Large intestine (tissue), 3 donors: ENCODE measurements around the gene GPD1L. TPM values are rescaled to one million over a fixed set of nuclear protein-coding genes. Genes with fewer than 3 reads are reported as not detected.
A peak's percentile ranks its signal among the peaks of the same experiment; 100 is the strongest.

Source experiments
- DNase-seq, 2 donors: peaks; one replicate each; pipeline versions ENCODE4 v3.0.0 to v3.0.0-alpha.2; 2013
- H3K27ac ChIP-seq: one replicate; pipeline ENCODE4 v1.5.1; 2013; ENCODE audit warnings: low read length
- H3K27me3 ChIP-seq: 2 replicates; pipeline ENCODE4 v1.6.1; 2013; ENCODE audit warnings: low read length; ENCODE audit not compliant: control insufficient read depth, insufficient read depth
- H3K36me3 ChIP-seq: 2 replicates; pipeline ENCODE4 v1.6.1; 2013; ENCODE audit warnings: low read length; ENCODE audit not compliant: control insufficient read depth, insufficient read depth
- H3K4me1 ChIP-seq: one replicate; pipeline ENCODE4 v1.6.1; 2013; ENCODE audit warnings: low read length; ENCODE audit not compliant: control insufficient read depth, insufficient read depth
- H3K4me3 ChIP-seq: one replicate; pipeline ENCODE4 v1.5.1; 2013; ENCODE audit warnings: low read length
- H3K9me3 ChIP-seq: one replicate; pipeline ENCODE4 v1.6.1; 2013; ENCODE audit warnings: mild to moderate bottlenecking, low read depth, low read length, moderate library complexity; ENCODE audit not compliant: control insufficient read depth
- WGBS: methylation state at CpG from one replicate; pipeline ENCODE4 v1.1.5; 2013; ENCODE audit warnings: low lambda C conversion rate; ENCODE audit not compliant: insufficient coverage; 5-methylcytosine and 5-hydroxymethylcytosine counted together
- polyA plus RNA-seq: library from polyadenylated mRNA; unstranded; fragments of 120-200 nt; gene quantifications from one replicate; pipeline ENCODE4 v1.2.1, GENCODE V29; 2013

Gene GPD1L
- polyA plus RNA-seq, 1 donor: 17.5 TPM

- Histone ChIP-seq H3K4me1 (peaks cover 10% of the 10 kb centered on the region), H3K9me3 (no peaks in the 10 kb centered on the region), H3K27me3 (no peaks in the 10 kb centered on the region), H3K36me3 (no peaks in the 10 kb centered on the region), H3K27ac (no peak overlapping the region), H3K4me3 (no peak overlapping the region)
- no CpG with 5 or more reads among the region's 1 CpG for WGBS
- DNase-seq: no peak
Measured at GRCh38 chr3:32117320-32117719, 10.9 kb downstream of the GPD1L start.

GRCh38 chr3:32118215-32118614 is 11.8 kb downstream of the GPD1L start:
- H3K9me3 ChIP-seq: no peaks in the 10 kb centered on the region
- no peaks in the 10 kb centered on the region for H3K27me3 ChIP-seq
- peaks cover 10% of the 10 kb centered on the region for H3K4me1 ChIP-seq
- H3K36me3 ChIP-seq: no peaks in the 10 kb centered on the region
- no peak overlapping the region for H3K27ac ChIP-seq
- no CpG with 5 or more reads among the region's 2 CpGs for WGBS
- H3K4me3 ChIP-seq: no peak overlapping the region
- DNase-seq: no peak

- no peak overlapping the region for H3K4me3 ChIP-seq
- no peaks in the 10 kb centered on the region for H3K36me3 ChIP-seq
- peaks cover 10% of the 10 kb centered on the region for H3K4me1 ChIP-seq
- H3K9me3 ChIP-seq: no peaks in the 10 kb centered on the region
- H3K27me3 ChIP-seq: no peaks in the 10 kb centered on the region
- DNase-seq: peak; percentile 39 to 67
- peak overlapping the region; percentile 23 for H3K27ac ChIP-seq
- 30% methylated on average over 2 of the region's 4 CpGs for WGBS
Measured at GRCh38 chr3:32120471-32120870, 14.1 kb downstream of the GPD1L start.

GRCh38 chr3:32121137-32121536 is 14.7 kb downstream of the GPD1L start:
- peak overlapping the region; percentile 23 for H3K27ac ChIP-seq
- DNase-seq: no peak
- WGBS: 65% methylated on average over 4 of the region's 4 CpGs

GRCh38 chr3:32123620-32124019 is 17.2 kb downstream of the GPD1L start:
- WGBS: 83% methylated on average over 1 of the region's 5 CpGs
- Histone ChIP-seq H3K27ac (no peak overlapping the region), H3K27me3 (no peaks in the 10 kb centered on the region), H3K4me3 (no peak overlapping the region), H3K36me3 (no peaks in the 10 kb centered on the region), H3K9me3 (no peaks in the 10 kb centered on the region), H3K4me1 (peaks cover 10% of the 10 kb centered on the region)
- no peak for DNase-seq

More at GRCh38 chr3:32121137-32121536, 14.7 kb downstream of the GPD1L start:
- H3K27me3 ChIP-seq: no peaks in the 10 kb centered on the region
- H3K36me3 ChIP-seq: no peaks in the 10 kb centered on the region
- no peak overlapping the region for H3K4me3 ChIP-seq
- no peaks in the 10 kb centered on the region for H3K9me3 ChIP-seq
- H3K4me1 ChIP-seq: peaks cover 10% of the 10 kb centered on the region

- H3K4me1 ChIP-seq: peaks cover 8% of the 10 kb centered on the region
- peaks cover 2% of the 10 kb centered on the region for H3K36me3 ChIP-seq
- DNase-seq: no peak
- no peak overlapping the region for H3K27ac ChIP-seq
- 100% methylated on average over 1 of the region's 2 CpGs for WGBS
- H3K4me3 ChIP-seq: no peak overlapping the region
- H3K9me3 ChIP-seq: no peaks in the 10 kb centered on the region
- H3K27me3 ChIP-seq: no peaks in the 10 kb centered on the region
Measured at GRCh38 chr3:32125012-32125411, 18.6 kb downstream of the GPD1L start.

- Histone ChIP-seq H3K36me3 (peaks cover 5% of the 10 kb centered on the region), H3K9me3 (no peaks in the 10 kb centered on the region), H3K4me1 (no peaks in the 10 kb centered on the region), H3K27ac (no peak overlapping the region), H3K4me3 (no peak overlapping the region), H3K27me3 (no peaks in the 10 kb centered on the region)
- WGBS: no CpG with 5 or more reads among the region's 4 CpGs
- no peak for DNase-seq
Measured at GRCh38 chr3:32126305-32127015, 20.0 kb downstream of the GPD1L start.

- no peak overlapping the region for H3K4me3 ChIP-seq
- H3K9me3 ChIP-seq: no peaks in the 10 kb centered on the region
- no peak for DNase-seq
- H3K4me1 ChIP-seq: no peaks in the 10 kb centered on the region
- no peak overlapping the region for H3K27ac ChIP-seq
- peaks cover 5% of the 10 kb centered on the region for H3K36me3 ChIP-seq
- WGBS: no CpG with 5 or more reads among the region's 10 CpGs
- no peaks in the 10 kb centered on the region for H3K27me3 ChIP-seq
Measured at GRCh38 chr3:32127219-32127826, 20.9 kb downstream of the GPD1L start.

- Histone ChIP-seq H3K4me1 (no peaks in the 10 kb centered on the region), H3K4me3 (no peak overlapping the region), H3K36me3 (peaks cover 5% of the 10 kb centered on the region), H3K9me3 (no peaks in the 10 kb centered on the region), H3K27ac (no peak overlapping the region), H3K27me3 (no peaks in the 10 kb centered on the region)
- no peak for DNase-seq
- WGBS: 93% methylated on average over 2 of the region's 2 CpGs
Measured at GRCh38 chr3:32128936-32129335, 22.5 kb downstream of the GPD1L start.

GRCh38 chr3:32129832-32130231 is 23.4 kb downstream of the GPD1L start:
- Histone ChIP-seq H3K36me3 (peaks cover 5% of the 10 kb centered on the region), H3K4me3 (no peak overlapping the region), H3K27me3 (no peaks in the 10 kb centered on the region), H3K9me3 (no peaks in the 10 kb centered on the region), H3K27ac (no peak overlapping the region), H3K4me1 (no peaks in the 10 kb centered on the region)
- DNase-seq: no peak
- WGBS: 100% methylated on average over 1 of the region's 4 CpGs

GRCh38 chr3:32132121-32132520 is 25.7 kb downstream of the GPD1L start:
- Histone ChIP-seq H3K27ac (no peak overlapping the region), H3K4me3 (no peak overlapping the region), H3K9me3 (no peaks in the 10 kb centered on the region), H3K36me3 (peaks cover 5% of the 10 kb centered on the region), H3K27me3 (no peaks in the 10 kb centered on the region), H3K4me1 (no peaks in the 10 kb centered on the region)
- no peak for DNase-seq
